COLO668 (cell line): ENCODE data around the gene TLX2.

Source experiments
- DNase-seq: peaks from one replicate; lab custom pipeline; 2025; ENCODE audit not compliant: unreplicated experiment; lab: John Stamatoyannopoulos, UW

The TLX2 gene

GRCh38 chr2:74511104-74511989, 2.9 kb upstream of the TLX2 start:
- DNase-seq = no peak

GRCh38 chr2:74512744-74513604, 1.3 kb upstream of the TLX2 start:
- no peak for DNase-seq

GRCh38 chr2:74513605-74514367, 464 bp upstream of the TLX2 start:
- DNase-seq = no peak

DNA sequence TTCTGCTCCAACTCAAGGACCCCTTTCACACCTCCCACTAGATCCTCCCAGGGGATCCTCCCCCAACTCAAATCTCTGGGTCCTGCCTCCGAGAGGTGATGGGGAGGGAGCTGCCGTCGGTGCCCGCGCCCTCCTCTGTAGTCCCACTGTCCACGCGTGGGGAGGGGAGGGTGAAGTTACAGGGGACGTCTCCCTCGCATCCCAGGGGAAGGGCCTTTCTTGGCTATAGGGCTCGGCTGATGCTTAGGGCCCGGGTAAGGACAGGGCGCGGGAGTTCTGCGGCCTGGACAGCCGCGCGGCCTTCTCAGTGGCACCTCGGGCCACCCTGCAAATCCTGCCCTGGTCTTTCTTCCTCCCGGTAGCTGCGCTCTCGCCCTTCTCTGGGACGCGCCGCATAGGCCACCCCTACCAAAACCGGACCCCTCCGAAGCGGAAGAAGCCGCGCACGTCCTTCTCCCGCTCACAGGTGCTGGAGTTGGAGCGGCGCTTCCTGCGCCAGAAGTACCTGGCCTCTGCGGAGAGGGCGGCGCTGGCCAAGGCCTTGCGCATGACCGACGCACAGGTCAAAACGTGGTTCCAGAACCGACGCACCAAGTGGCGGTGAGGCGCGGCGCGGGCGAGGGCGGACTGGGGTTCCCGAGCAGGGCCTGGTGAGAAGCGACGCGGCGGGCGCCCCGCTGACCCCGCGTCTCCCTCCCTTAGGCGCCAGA, 1.2 kb downstream of the TLX2 start:
- peak; percentile 47 for DNase-seq

DNA sequence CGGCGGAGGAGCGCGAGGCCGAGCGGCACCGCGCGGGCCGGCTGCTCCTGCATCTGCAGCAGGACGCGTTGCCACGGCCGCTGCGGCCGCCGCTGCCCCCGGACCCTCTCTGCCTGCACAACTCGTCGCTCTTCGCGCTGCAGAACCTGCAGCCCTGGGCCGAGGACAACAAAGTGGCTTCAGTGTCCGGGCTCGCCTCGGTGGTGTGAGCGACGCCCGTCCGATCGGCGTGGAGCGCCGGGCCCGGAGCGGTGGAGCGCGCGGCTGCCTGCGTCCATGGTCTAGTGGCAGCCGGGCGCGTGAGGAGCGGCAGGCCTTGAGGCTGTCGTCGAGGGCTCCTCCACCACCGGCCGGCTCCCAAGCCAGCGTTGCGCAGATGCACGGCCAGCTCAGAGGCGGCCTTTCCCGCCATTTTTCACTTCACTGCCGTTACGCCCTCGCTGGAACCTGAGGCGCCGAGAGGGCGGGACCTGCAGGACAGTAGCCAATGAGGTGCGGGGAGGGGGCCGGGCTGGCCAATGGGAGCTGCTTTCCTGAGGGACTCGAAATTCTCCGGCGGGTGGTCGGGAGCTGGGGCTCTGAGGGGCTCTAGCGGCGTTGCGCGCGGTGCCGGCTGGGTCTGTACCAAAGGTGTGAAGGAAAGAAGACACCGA, 1.9 kb downstream of the TLX2 start:
- peak; percentile 39 for DNase-seq

GRCh38 chr2:74516650-74517049, 2.4 kb downstream of the TLX2 start:
- no peak for DNase-seq

GRCh38 chr2:74522516-74522915, 8.3 kb downstream of the TLX2 start:
- DNase-seq = no peak

GRCh38 chr2:74524005-74524404, 9.8 kb downstream of the TLX2 start:
- DNase-seq = no peak

DNA sequence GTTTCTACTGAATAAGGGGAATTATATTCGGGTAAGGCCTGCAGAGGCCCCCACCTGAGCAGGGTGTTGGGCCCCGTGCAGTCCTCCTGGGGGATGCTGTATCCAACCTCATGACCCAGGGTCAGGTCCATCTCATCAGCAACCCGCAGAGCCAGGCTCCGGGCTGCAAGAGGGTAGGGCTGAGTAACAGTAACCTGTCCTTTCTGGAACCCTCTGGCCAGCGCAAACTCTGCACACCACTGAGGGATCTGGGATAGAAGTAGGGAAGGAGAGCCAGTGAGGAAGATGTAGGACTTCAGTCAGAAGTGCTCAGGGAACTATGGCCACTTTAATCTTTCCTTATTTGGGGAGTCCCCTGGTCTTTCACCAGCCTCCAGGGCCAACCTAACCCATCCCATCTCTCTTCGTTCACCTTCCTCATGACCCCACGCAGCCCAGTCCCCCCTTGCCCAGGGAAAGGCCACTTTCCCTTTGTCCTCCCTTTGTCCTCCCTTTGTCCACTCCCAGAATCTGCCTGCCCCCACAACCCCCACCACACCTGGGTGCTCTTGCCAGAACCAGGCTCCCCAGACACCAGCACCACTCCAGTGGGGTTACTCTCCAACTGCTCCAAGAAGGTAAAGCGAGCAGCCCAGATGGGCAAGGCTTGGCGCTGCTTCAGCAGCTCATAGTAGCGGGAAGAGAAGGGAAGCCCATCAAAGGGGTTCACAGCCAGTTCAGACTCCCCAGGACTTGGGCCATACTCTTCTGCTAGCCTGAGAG, 10.9 kb downstream of the TLX2 start:
- DNase-seq = no peak

DNA sequence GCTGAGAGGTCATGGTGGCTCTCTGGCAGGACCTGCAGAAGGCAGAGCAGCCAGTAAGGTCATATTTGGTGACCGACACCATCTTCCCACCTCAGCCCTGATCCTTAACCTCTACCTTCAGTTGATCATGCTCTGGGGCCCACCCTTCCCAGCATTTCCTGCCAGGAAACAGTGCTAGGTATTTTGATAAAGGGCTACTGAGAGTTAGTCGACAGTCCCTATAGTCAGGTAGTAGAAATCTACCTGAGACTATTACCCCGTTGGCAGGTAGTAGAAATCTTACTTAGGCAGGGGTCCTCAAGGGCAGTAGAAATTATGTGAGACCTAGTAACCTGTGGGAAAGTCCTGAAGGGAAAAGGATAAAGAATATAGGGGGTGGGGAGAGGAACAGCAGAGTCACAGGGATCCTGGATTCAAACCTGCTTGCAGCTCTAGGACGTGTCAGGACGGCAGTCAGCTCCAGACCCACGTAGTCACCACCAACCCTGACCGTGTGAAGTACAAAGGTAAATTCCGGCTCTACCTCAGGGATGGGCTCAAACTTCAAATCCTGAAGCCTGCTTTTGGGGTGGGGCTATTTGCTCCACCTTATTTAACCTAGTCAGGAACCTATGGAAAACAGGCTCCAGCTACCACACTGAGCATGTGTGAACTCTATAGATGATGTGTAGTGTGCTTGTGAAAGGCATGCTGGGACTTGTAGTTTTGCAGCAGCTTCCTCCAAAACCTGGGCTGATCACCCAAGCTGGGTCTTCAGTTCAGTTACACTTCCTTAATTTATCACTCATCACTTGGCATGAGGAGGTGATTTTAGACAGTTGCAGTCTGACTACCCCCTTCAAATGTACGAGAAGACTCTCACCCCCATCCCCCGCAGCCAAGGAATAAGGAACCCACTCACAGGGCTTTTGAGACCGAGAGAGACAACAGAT, 11.7 kb downstream of the TLX2 start, which contains the start of gene DQX1:
Gene DQX1 (minus strand): TSS at position 515 of the 932 bp plus-strand sequence. CDS start 502 bp downstream, at position 13.
- no peak for DNase-seq

DNA sequence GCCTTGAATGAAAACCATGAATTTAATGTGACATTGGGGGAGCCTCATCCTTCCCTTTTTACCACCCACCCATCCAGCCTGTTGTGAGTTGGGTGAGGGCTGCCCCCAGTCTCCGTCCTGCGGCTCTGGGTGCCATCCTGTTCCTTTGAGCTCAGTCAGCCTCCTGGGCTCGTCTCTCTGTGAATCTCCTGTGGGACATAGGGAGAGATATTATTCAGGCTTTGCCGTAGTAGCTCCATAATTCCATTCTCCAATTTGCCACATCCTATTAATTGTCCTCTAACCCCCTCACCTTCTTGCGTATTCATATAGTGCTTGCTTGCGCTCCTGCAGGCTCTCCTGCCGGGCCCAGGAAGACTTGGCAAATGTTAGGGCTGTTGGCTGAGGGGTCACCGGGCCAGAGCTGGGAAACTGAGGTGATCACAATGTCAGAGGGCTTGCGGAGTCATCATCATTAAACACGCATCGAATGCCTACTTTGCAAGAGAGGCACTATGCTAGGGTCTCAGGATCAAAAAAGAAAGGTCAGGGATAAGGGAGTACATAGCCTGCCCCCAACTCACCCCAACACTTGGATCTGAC, 12.5 kb downstream of the TLX2 start:
- no peak for DNase-seq

DNA sequence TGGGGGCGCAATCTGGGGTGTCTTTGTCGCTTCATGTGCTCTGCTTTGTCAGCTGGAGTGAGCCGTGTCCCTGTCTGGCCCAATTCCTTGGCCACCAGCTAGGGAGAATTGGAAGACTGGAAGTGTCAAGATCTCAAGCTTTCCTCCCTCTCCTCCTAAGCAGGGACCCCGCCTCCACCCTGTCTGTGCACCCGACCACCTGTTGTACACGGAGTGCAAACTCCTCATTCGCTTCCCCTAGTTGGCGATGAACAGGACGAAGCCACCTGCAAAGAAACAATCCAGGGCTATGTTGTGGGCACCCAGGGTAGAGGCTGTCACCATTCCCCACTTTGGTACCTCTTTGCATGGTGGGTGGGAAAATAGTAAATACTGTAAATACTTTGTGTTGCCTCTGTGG, 13.5 kb downstream of the TLX2 start:
- no peak for DNase-seq

- no peak for DNase-seq
These were observed 14.5 kb downstream of the TLX2 start for GRCh38 chr2:74528600-74529356.

DNA sequence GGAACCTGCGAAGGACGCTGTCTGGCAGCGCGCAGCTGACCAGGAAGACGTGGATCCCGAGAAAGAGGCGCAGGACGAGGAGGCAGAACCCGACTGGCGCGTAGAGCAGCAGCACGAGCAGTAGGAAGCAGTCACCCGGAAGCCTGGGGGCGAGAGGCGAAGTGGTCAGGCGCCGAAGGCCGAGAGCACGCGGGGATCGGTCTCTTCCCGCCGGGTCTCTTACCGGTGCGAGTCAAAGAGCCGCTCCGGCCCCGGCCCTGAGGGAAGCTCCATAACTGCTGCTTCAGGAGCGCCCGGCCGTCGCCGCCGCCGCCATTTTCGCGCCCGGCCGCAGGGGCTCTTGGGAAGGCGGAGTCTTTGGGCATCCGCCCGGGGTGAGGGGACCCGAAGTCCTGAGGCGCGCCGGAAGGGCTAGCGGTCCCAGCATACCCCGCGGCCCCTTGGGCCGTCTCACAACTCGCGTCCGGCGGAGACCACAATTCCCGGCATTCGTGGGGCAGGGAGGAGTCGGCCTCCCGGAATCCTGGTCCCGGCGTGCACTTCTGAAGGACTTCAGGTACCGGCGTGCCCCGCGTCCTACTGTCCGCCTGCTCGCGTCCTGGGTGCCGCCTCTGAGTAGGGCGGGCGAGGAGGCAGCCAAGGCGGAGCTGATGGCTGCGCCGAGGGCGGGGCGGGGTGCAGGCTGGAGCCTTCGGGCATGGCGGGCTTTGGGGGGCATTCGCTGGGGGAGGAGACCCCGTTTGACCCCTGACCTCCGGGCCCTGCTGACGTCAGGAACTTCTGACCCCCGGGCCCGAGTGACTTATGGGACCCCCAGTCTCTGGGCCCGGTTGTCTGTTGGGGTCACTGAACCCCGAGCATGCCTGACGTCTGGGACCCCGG, 15.3 kb downstream of the TLX2 start, which contains the start of the genes AUP1 and HTRA2:
Gene AUP1 (minus strand): TSS at position 350 of the 882 bp plus-strand sequence. CDS start 77 bp downstream, at position 273.
Gene HTRA2 (plus strand): TSS at position 577 of the 882 bp plus-strand sequence. CDS start 74 bp downstream, at position 651.
- peak; percentile 99 for DNase-seq

DNA sequence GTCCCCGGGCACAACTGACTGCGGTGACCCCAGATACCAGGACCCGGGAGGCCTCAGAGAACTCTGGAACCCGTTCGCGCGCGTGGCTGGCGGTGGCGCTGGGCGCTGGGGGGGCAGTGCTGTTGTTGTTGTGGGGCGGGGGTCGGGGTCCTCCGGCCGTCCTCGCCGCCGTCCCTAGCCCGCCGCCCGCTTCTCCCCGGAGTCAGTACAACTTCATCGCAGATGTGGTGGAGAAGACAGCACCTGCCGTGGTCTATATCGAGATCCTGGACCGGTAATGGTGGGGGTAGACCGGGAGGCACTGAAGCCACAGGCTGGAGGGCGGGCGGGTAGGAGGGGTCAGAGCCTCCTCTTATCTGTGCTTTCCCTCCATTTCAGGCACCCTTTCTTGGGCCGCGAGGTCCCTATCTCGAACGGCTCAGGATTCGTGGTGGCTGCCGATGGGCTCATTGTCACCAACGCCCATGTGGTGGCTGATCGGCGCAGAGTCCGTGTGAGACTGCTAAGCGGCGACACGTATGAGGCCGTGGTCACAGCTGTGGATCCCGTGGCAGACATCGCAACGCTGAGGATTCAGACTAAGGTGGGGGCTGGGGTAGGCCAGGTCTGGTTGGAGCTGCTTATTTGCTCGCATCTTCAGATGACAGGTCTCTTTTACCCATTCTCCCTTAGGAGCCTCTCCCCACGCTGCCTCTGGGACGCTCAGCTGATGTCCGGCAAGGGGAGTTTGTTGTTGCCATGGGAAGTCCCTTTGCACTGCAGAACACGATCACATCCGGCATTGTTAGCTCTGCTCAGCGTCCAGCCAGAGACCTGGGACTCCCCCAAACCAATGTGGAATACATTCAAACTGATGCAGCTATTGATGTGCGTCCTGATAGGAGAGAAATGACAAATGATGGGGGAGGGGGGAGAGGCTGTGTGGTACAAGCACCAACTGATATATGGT, 16.3 kb downstream of the TLX2 start:
- peak; percentile 44 for DNase-seq
